Urothelium cell line (cell line): Measurements from ENCODE around the gene CNTN5.
A peak's percentile ranks its signal among the peaks of the same experiment; 100 is the strongest.

Source experiments
- DNase-seq: peaks from one replicate; pipeline ENCODE4 v3.0.0; 2011; ENCODE audit warnings: low spot score, mixed read lengths
- FAIRE-seq: peaks from 2 replicates; lab custom pipeline; 2011; peaks lifted over from hg19 to GRCh38; lab: Jason Lieb, UNC

CNTN5 gene

DNA sequence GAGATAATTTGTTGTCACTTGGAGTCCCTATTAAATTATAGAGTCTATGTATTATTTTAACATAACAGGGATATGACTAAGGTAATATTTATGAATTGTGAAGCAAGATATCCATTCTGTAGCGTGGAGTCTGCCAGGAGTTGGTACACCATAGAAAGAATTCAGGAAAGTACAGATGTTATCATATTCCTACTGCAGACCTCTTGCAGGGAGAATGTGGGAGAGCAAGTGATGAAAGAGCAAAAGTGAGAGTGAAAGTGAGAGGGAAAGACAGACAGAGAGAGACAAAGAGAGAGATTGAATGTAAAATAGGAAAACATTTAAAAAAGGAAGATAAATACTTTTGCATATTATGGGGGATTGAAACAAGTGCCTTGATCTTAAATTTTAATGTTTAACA is 468.8 kb downstream of the CNTN5 start:
- FAIRE-seq (no peak), DNase-seq (no peak)

DNA sequence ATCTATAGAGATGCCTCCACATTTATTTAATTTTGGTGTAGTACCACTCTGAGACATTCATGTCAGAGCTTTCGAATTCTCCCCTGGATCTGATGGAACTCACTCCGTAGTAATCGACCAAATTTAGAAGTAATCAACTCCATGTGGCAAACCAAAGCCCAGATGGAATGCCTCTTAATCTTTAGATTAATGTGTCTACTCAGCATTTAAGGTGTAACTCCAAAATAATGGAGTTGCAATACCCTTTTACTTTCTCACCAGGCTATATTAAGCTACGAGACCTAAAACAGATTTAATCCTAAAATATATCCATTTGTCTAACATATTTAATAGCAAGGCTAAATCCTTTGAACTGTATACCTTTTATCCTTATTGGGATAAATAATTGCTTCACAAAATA is 473.3 kb downstream of the CNTN5 start:
- no peak for FAIRE-seq

DNA sequence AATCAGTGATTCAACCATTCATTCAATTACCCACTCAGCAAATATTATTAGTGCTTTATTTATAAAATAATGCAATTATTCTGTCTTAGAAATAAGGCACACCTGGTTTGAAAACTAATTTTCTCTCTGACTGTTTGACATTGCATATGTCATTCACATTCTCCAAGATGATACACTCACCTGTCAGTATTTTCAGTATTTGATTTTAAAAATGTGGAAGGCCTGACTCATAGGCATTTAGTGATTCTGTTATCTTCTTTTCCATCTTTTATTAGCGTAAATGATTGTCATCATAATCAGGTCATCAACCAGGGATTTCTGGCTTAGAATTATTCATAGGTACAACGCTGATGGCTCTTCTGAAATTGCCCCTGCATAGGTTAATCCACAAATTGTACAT is 480.9 kb downstream of the CNTN5 start:
- no peak for DNase-seq
- no peak for FAIRE-seq

More for the DNA sequence above, 473.3 kb downstream of the CNTN5 start:
- DNase-seq = no peak

DNA sequence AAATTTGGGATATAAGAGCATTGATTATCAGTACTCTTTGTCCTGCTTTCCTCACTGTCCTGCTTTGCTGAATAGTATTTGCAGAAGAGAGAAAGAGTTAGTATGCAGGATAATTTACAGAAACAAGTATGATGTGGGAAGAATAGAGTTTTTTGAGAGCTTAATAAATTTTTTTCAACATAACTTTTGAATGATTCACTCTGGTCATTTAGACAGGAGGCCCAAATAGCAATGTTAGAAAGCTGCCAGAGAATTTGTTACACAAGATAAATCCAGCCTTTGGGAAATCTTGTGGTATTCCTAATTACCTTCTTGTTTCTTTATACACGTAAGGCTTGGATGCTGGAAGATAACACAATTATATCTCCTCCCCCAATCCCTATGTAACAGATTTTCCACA is 484.6 kb downstream of the CNTN5 start:
- FAIRE-seq (no peak), DNase-seq (peak; percentile 4)

DNA sequence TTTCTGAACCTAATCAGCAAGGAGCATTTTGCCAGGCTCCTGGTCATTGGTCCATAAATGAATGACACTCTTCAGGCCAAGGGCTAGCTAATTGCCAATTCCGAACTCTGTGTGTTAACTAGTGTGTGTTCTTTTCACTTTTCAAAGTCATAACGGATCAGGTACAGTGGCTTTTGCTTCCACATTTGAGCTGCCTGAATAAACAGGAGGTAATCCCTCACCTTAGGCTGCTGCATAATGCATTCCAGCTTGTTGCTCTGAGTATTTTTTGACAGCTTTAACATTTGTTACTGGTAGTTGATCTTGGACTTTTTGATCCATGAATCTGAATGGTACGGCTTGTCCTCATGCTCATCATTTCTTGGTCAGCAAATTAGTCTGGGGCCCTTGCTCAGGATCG is 485.1 kb downstream of the CNTN5 start:
- no peak for DNase-seq
- no peak for FAIRE-seq

DNA sequence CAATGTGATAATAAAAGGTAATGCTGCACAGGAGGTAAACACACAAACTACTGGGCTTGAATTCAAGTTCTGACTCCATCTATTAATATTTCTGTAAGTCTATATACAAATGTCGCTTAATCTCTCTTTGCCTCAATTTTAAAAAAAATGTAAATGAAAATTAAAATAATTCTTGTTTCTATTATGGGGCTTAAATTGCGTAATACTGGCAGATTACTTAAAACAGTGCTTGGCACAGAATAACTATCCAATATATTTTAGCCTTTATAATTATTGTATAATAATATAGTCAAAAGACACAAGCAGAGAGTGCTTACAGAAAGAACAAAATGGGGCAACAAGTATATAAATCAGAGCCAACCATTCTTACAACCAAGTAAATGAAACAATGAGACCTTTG is 489.1 kb downstream of the CNTN5 start:
- FAIRE-seq = no peak
- no peak for DNase-seq

DNA sequence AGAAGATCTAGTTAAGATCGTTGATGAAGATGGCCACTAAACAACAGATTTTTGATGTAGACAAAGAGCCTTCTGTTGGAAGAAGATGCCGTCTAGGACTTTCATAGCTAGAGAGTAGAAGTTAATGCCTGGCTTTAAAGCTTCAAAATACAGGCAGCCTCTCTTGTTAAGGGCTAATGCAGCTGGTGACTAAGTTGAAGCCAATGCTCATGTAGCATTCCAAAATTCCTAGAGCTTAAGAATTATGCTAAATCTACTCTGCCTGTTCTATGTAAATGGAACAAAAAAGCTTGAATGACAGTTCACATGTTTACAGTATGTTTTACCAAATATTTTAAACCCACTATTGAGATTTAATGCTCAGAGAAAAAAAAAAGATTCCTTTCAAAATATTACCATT is 492.6 kb downstream of the CNTN5 start:
- FAIRE-seq (no peak), DNase-seq (no peak)

DNA sequence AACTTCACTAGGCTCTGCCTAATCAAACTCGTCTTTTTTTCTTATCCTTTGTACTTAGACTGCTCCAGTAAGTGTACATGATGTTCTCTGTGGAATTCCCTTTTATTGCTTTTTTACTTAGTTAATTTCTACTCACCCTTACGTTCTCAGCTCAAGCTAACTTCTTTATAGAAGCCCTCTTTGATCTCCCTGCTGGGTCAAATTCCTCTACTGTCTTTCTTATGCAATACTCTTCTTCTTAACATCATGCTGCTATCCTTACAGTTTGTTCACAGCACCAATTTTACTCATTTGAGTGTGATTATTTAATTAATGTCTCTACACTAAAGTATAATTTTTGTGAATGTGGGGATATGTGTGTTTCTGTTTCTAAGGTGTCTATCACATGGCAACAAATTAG is 498.3 kb downstream of the CNTN5 start:
- DNase-seq = no peak
- no peak for FAIRE-seq

DNA sequence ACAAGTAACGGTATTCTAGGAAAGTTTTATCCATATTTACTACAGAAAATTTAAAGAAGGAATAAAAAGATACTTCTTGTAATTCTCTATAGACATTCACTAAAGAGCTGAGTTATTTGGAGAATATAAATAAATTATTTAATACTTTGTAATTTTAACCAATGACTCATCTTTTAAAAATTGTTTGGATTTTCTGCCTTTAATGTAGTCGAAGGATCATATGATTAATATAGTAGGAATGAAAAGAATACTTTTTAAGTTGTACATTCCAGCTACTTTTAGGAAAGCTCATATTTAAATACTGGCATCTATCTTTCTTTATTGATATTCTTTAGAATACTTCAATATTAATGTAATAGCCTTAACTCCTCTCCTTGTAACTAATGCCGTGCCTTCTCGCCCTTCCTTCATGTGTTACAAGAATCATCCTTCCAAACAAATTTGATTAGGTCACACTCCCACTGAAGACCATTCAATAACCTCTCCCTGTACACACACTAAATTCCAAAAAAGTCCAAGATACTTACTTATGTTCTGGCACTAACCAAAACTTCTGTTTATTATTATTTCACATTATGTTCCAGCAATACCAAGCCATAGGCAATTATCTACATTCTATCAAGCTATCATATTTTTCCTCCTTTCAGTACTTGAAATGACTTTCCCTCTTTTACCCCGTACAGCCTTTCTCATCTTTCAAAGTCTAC is 501.9 kb downstream of the CNTN5 start:
- no peak for DNase-seq
- no peak for FAIRE-seq

DNA sequence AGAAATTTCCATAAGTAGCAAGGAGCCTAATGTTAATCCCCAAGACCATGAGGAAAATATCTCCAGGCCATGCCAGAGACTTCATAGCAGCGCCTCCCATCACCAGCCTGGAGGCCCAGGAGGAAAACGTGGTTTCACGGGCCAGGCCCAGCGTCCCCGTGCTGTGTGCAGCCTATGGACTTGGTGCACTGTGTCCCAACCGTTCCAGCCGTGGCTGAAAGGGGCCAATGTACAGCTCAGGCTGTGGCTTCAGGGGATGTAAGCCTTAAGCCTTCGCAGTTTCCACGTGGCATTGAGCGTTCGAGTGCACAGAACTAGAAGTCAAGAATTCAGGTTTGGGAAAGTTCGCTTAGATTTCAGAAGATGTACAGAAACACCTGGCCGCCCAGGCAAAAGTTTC is 510.7 kb downstream of the CNTN5 start:
- DNase-seq (no peak), FAIRE-seq (no peak)

DNA sequence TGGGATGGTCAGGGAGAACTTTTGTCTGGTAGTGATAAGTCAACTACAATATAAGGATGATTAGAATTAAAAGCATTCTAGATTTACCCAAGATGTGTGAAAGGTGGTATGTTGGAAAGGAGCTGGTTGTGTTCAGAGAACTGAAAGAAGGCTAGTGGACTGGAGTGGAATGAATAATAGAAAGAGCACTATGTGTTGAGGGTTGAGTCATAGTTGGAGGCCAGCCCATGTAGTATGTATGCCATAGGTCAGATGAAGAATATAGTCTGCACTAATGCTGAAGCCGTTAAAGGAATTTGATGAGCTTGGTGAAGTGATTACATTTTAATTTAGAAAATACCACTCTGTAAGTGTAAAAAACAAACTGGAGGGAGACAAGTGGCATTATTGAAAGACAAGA is 514.1 kb downstream of the CNTN5 start:
- DNase-seq = no peak
- no peak for FAIRE-seq

DNA sequence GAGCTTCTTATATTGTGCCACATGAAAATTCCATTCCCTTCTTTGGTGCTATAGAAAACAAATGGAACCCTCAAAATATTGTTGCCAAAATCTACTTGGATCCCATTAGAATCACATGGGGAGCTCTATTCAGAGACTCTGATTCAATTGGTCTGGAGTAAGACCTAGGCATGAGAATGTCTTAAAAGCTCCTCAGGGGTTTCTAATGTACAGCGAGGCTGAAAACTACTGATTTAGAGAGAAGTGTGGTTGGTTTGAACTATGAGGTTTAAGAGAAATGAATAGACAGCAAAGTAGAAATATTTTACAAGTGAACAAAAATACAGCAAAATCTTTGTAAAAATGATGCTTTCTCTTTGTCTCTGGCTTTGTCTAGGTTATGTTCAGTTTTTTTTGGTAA is 514.7 kb downstream of the CNTN5 start:
- FAIRE-seq (no peak), DNase-seq (no peak)

DNA sequence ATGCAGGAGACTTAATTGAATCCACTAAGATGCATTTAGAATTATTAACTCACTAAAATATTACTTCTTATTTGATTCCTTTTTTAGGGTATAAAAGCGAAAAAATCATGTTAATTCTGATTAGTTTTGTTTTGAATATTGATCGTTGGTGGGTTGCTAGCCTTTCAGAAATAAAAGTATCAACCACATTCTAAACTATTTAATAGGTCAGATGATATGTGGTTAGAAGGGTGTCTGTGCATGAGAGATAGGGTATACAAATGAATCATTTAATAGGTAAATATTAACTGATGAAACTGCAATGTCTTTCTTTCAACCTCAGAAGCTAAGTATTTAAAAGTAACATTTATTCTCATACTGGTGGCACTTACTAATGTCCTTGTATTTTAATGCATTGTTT is 515.1 kb downstream of the CNTN5 start:
- FAIRE-seq (no peak), DNase-seq (no peak)

DNA sequence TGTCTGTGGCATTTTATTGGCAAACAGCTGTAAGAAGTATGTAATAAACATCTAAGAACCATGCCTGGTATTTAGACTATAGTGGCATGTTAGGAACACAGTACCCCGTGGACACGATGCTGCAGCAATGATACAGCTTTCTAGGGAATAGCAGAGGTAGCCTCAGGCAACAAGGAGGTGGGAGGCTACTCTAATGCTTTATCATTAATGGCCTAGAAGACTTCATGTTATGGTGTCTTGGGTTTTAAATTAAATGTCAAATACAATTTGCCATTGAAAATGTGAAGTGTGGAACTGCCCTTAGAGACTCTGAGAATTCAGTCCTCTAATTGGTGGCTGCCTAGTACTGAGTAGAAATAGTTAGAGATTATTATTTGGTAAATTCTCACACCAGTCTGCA is 516.9 kb downstream of the CNTN5 start:
- DNase-seq (no peak), FAIRE-seq (no peak)

DNA sequence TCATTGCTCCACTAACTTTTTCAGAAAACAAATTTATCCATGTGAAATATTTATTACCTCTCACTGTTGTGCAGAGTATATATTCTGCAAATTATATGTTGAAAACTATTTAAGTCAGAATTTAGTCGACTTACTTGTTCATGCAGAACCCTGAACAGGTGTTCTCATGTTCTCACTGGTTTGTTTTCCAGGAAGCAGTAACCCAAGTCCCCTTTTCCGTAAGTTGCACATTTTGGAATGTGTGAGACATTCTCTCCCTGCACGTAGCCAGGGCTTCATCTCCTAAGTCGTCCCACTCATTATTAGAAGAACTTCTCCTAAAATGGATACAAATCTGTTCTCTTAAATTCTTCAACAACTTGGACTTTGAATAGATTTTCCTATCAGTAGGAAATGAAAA is 524.9 kb downstream of the CNTN5 start:
- FAIRE-seq (no peak), DNase-seq (no peak)

DNA sequence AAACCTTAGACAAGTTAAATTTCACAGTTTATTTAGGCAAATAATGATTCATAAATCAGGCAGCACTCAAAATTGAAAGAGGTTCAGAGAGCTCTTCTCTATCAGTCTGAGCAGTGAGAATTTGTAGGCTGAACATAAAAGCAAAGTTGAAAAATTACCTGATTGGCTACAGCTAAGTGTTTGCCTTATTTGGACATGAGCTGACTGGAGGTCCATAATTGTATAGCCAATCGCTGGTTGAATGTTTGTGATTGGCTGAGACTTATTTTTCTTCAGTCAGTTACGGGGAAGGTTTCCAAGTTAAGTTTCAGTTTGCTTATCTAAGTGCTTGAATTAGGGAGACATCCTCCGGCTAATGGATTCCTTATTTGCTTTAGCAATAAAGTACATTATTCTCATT is 527.5 kb downstream of the CNTN5 start:
- FAIRE-seq (no peak), DNase-seq (no peak)

DNA sequence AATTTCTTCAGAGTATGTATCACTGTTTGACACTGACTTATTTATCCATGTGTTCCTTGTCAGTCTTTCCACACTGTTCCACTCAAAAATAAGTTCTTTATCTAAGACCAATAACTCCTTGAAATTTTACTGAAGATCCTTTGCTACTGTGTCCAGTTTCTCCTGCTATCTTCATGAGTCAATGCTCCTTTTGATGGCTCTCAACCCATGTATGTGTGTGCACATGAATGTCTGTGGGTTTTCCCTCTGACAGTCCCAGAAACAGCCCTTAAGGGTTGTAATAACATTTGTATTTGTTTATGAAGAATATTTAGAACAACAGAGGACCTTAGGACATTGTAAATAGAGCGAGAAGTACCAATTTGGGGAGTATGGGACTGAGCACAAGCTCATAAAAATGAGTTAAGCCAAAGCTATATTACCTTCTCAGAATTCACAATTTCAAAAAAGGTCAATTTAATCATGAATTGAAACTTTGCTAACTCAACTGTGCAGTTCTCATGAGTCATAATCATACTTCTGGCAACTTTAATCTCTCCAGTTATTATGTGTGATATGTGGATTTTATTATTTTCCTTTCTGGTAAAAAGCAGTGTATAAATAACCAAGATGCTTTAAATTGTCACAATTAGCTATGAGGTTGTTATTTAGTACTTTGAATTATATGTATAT is 533.6 kb downstream of the CNTN5 start:
- FAIRE-seq = no peak

DNA sequence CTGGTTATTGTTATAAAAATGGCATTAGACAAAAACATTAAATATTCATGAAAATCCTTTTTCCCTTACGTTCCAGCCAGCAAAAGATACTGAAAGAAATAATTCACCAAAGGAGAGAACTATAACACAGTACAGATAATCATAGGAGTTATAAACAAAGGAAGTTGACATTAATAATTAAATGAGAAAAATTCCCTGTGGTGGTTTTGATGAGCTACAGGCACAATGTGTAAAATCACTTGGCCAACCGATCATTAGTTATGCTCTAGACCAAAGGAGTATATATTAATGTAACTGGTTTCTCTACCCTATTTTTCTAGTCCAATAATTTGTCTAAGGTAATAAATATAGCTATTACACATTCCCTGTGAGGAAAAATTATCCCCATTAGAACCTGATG is 534.7 kb downstream of the CNTN5 start:
- no peak for FAIRE-seq
- no peak for DNase-seq

More for the DNA sequence above, 533.6 kb downstream of the CNTN5 start:
- DNase-seq = no peak

DNA sequence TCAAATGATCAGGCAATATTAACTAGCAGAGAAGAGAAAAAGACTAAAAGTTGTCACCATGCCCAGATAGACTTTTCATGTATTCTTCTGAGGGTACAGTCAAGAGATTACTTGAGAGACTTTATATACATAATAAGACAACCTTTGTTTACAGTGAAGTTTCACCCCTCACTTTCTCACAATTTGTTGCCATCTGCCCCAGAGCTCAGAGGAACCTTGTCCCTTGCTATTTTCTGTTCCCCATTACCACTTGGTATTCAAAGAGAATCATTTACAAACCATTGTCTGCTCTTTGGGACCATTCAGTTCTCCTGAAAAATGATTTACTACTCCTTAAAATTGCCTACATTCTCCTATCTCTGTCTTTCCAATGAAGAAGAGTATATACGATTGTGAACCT is 544.6 kb downstream of the CNTN5 start:
- FAIRE-seq (no peak), DNase-seq (no peak)

DNA sequence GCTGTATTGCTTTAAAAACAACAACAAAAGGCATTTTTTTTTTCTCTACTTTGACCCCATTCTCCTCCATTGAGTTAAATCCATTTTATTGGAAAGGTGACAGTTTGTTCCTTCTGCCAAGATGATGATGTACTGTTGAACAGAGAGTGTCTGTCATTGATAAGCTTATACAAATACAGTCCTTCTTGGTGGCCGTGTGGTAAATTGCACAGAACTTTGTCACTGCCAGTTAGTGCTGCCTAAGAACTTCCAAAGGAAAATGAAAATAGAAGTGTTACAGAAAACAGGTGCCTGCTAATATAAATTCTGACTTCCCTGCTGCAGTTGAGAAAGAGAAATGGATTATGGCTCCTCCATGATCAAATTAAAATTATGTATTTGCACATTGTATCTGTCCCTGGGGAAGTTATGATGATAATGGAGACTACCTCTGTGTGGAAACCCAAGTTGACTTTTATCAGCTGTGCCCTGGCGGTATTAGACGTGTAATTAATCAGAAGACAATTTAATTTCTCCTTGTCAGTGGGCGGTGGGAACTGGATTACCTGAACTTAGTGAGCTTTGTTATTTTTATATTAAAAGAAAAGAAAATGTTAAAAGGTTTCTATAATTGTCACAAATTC is 546.7 kb downstream of the CNTN5 start:
- FAIRE-seq (no peak), DNase-seq (no peak)

DNA sequence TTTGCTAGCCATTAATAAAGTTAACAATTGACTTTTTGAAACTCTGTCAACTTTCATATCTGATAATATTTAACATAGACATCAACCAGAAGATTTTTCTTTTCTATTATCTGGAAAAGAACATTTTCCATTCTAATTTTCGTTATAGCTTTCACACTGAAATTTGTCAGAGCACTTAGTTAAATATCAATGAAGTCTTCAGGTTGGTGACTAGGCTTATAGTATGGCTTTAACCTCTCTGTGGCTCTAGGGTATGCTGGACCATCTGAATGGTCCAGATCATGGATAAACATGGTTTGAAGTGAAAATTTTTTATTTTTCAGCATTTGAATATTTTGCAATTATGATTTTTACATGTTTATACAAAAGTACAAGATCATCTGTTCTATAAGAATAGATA is 548.1 kb downstream of the CNTN5 start:
- FAIRE-seq (no peak), DNase-seq (no peak)

DNA sequence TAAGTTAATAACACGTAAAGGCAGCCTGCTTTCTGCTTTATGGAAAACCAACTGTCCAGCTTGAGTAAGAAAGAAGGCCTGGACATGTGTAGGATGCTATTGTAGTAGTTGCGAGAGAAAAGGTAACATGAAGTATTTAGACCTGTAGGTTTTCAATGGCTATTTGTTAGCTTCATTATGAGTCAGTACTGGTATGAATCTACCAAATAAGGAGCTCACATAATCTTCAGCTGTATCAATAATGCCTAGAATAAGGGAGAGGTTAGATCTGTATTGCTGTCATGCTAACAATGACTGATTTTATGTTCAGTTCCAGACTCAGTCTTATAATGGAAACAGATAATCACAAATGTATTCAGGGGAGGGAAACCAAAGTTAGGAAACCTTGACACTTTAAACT is 550.3 kb downstream of the CNTN5 start:
- no peak for DNase-seq
- no peak for FAIRE-seq
